HepG2 (cell line): ENCODE results near the gene POLR3K. TPM values are rescaled to one million over a fixed set of nuclear protein-coding genes. Genes with fewer than 3 reads are reported as not detected.

Source experiments
- JUNB ChIP-seq: sonication (generic); formaldehyde crosslinking; IDR thresholded peaks from 2 replicates; pipeline ENCODE4 v1.8.0; 2022; ENCODE audit warnings: missing genetic modification reagents, mild to moderate bottlenecking, borderline replicate concordance
- KMT2B ChIP-seq: IDR thresholded peaks from 2 replicates; pipeline ENCODE4 v1.6.1; 2016; ENCODE audit warnings: missing genetic modification reagents, missing compliant biosample characterization
- MYPOP ChIP-seq: sonication (generic); formaldehyde crosslinking; IDR thresholded peaks from 2 replicates; pipeline ENCODE4 v1.8.1; 2023; ENCODE audit warnings: mild to moderate bottlenecking, moderate library complexity, missing genetic modification reagents
- SMAD1 ChIP-seq: sonication (generic); formaldehyde crosslinking; IDR thresholded peaks from 2 replicates; pipeline ENCODE4 v1.4.0; 2020; ENCODE audit warnings: missing genetic modification reagents, low read depth, mild to moderate bottlenecking, borderline replicate concordance
- TAF1 ChIP-seq: sonication (generic); formaldehyde crosslinking; IDR thresholded peaks from 2 replicates; pipeline ENCODE4 v1.4.0; 2020; ENCODE audit warnings: missing genetic modification reagents
- ZMYM2 ChIP-seq: sonication (generic); formaldehyde crosslinking; IDR thresholded peaks from 2 replicates; pipeline ENCODE4 v1.8.0; 2022; ENCODE audit warnings: mild to moderate bottlenecking, missing genetic modification reagents
- ZNF703 ChIP-seq: sonication (generic); formaldehyde crosslinking; IDR thresholded peaks from 2 replicates; pipeline ENCODE4 v1.5.1; 2020; ENCODE audit warnings: missing genetic modification reagents, mild to moderate bottlenecking, moderate library complexity, borderline replicate concordance
- polyA plus RNA-seq, 8 experiments: library from polyadenylated mRNA; depleted of rRNA in 3 of 8; stranded (reverse) in 7 of 8; unstranded in 1 of 8; fragments of >200 nt; fragmentation: Illumina TruSeq in 4 of 8; extraction: Trizol in 4 of 8; gene quantifications; 2 replicates each; pipeline versions ENCODE4 v1.2.1 to v1.2.3, GENCODE V29; 2011 to 2016; ENCODE audit warnings: low read depth in 4 of 8, missing spikeins in 1 of 8, mixed read lengths in 1 of 8; ENCODE audit not compliant: insufficient read depth in 1 of 8
- total RNA-seq, 5 experiments: library from RNA; depleted of rRNA; stranded (reverse); fragments of >200 nt; fragmentation: Illumina TruSeq; extraction: Trizol; gene quantifications; 2 replicates each; pipeline ENCODE4 v1.2.3, GENCODE V29; 2016; ENCODE audit warnings: low read depth in 1 of 5
- TF ChIP-seq, protein P1 (sequence below): sonication (generic); formaldehyde crosslinking; IDR thresholded peaks from 2 replicates; pipeline ENCODE4 v1.5.0; 2020; ENCODE audit warnings: missing genetic modification reagents, mild to moderate bottlenecking, borderline replicate concordance
- TF ChIP-seq, protein P2 (sequence below): sonication (generic); formaldehyde crosslinking; IDR thresholded peaks from 2 replicates; pipeline ENCODE4 v1.4.0; 2020; ENCODE audit warnings: missing genetic modification reagents

Gene POLR3K
- total and polyA plus RNA-seq, 2 of the 13 experiments (the other 11 are each of a cell fraction or from before 2014, with no cell fraction given), result 14.8 to 18.8 TPM

- TF ChIP-seq MYPOP (CRISPR knock-in tag) (peak; percentile 36; the same call in 1 of the 2 replicates), JUNB (CRISPR knock-in tag) (no peak), KMT2B (CRISPR knock-in tag) (0 out of 2 replicates have a peak, but pooled peaks have one; percentile 37), ZNF703 (CRISPR knock-in tag) (no peak), TAF1 (CRISPR knock-in tag) (peak; percentile 54; the same call in 1 of the 2 replicates), ZMYM2 (CRISPR knock-in tag) (0 out of 2 replicates have a peak, but pooled peaks have one; percentile 7), SMAD1 (CRISPR knock-in tag) (no peak)
- TF ChIP-seq, protein P1, sequence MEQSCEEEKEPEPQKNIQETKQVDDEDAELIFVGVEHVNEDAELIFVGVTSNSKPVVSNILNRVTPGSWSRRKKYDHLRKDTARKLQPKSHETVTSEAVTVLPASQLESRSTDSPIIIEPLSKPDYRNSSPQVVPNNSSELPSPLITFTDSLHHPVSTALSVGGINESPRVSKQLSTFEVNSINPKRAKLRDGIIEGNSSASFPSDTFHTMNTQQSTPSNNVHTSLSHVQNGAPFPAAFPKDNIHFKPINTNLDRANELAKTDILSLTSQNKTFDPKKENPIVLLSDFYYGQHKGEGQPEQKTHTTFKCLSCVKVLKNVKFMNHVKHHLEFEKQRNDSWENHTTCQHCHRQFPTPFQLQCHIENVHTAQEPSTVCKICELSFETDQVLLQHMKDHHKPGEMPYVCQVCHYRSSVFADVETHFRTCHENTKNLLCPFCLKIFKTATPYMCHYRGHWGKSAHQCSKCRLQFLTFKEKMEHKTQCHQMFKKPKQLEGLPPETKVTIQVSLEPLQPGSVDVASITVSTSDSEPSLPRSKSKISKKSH, result no peak
- TF ChIP-seq, protein P2, sequence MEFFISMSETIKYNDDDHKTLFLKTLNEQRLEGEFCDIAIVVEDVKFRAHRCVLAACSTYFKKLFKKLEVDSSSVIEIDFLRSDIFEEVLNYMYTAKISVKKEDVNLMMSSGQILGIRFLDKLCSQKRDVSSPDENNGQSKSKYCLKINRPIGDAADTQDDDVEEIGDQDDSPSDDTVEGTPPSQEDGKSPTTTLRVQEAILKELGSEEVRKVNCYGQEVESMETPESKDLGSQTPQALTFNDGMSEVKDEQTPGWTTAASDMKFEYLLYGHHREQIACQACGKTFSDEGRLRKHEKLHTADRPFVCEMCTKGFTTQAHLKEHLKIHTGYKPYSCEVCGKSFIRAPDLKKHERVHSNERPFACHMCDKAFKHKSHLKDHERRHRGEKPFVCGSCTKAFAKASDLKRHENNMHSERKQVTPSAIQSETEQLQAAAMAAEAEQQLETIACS, result no peak
- TF ChIP-seq, all 625 proteins: peak for 121
Observed at GRCh38 chr16:77807-78443, 24.5 kb upstream of the POLR3K start, which contains the start of gene MPG (continued).
